Smooth muscle cell (in vitro differentiated cells): ENCODE measurements around the gene TNFRSF6B. TPM values are rescaled to one million over a fixed set of nuclear protein-coding genes. Genes with fewer than 3 reads are reported as not detected.

Experiments used
- DNase-seq: peaks from one replicate; lab custom pipeline; 2025; ENCODE audit not compliant: unreplicated experiment; lab: John Stamatoyannopoulos, UW
- H2AFZ ChIP-seq: fragments of 200-600 bp; sonication (generic); 2 replicates; pipeline ENCODE4 v1.6.0; 2016; ENCODE audit warnings: antibody characterized with exemption, low read depth, mild to moderate bottlenecking
- H3F3A ChIP-seq: fragments of 200-600 bp; sonication (generic); 2 replicates; pipeline ENCODE4 v1.6.0; 2017; ENCODE audit warnings: antibody characterized with exemption, low read depth
- H3K27ac ChIP-seq: fragments of 200-600 bp; sonication (generic); 2 replicates; pipeline ENCODE4 v1.5.1; 2016; ENCODE audit warnings: low read depth, mild to moderate bottlenecking
- H3K27me3 ChIP-seq: fragments of 200-600 bp; sonication (generic); 2 replicates; pipeline ENCODE4 v1.6.1; 2016; ENCODE audit warnings: low read depth, mild to moderate bottlenecking
- H3K36me3 ChIP-seq: fragments of 200-600 bp; sonication (generic); 2 replicates; pipeline ENCODE4 v1.5.1; 2016; ENCODE audit warnings: low read depth
- H3K4me1 ChIP-seq: fragments of 200-600 bp; sonication (generic); 2 replicates; pipeline ENCODE4 v1.5.1; 2016; ENCODE audit warnings: low read depth
- H3K4me2 ChIP-seq: fragments of 200-600 bp; sonication (generic); 2 replicates; pipeline ENCODE4 v1.6.0; 2016; ENCODE audit warnings: mild to moderate bottlenecking
- H3K4me3 ChIP-seq: fragments of 200-600 bp; sonication (generic); 2 replicates; pipeline ENCODE4 v1.5.1; 2016; ENCODE audit warnings: mild to moderate bottlenecking
- H3K79me2 ChIP-seq: fragments of 200-600 bp; sonication (generic); 2 replicates; pipeline ENCODE4 v1.6.0; 2016; ENCODE audit warnings: low read depth, mild to moderate bottlenecking
- H3K9ac ChIP-seq: fragments of 200-600 bp; sonication (generic); 2 replicates; pipeline ENCODE4 v1.6.0; 2016; ENCODE audit warnings: low read depth
- H3K9me3 ChIP-seq: fragments of 200-600 bp; sonication (generic); replicated peaks from 2 replicates; pipeline ENCODE4 v1.5.1; 2016; ENCODE audit warnings: low read depth
- H4K20me1 ChIP-seq: fragments of 200-600 bp; sonication (generic); 2 replicates; pipeline ENCODE4 v1.6.0; 2016; ENCODE audit warnings: low read depth
- CTCF ChIP-seq: fragments of 200-600 bp; sonication (generic); IDR thresholded peaks from 2 replicates; pipeline ENCODE4 v1.5.1; 2017; ENCODE audit warnings: borderline replicate concordance, mild to moderate bottlenecking, antibody characterized with exemption; ENCODE audit not compliant: insufficient read depth, poor library complexity, severe bottlenecking
- WGBS: methylation state at CpG from one replicate; pipeline ENCODE4 v1.1.7; 2016; ENCODE audit warnings: low lambda C conversion rate; 5-methylcytosine and 5-hydroxymethylcytosine counted together
- polyA plus RNA-seq: library from polyadenylated mRNA; unstranded; fragments of >200 nt; fragmentation: Nextera tagmentation; extraction: Ambion mirVana; gene quantifications from 2 replicates; pipeline ENCODE4 v1.2.1, GENCODE V29; 2016
- total RNA-seq: library from RNA; depleted of rRNA; stranded (reverse); fragments of >200 nt; gene quantifications from 2 replicates; pipeline ENCODE4 v1.2.3, GENCODE V29; 2014

TNFRSF6B gene
- total and polyA plus RNA-seq, 2 experiments from 2014 or later = 13.1 to 17.1 TPM

GRCh38 chr20:63689046-63690002, 7.1 kb upstream of the TNFRSF6B start:
- no peak for DNase-seq
- no peak overlapping the region for H2AFZ ChIP-seq
- H3K4me2 ChIP-seq = no peak overlapping the region
- no peaks in the 10 kb centered on the region for H4K20me1 ChIP-seq
- TF ChIP-seq CTCF = no peak
- H3K79me2 ChIP-seq = no peaks in the 10 kb centered on the region
- H3K36me3 ChIP-seq = no peaks in the 10 kb centered on the region
- H3K9me3 ChIP-seq = no peaks in the 10 kb centered on the region
- no peaks in the 10 kb centered on the region for H3K4me1 ChIP-seq
- H3K4me3 ChIP-seq = no peak overlapping the region
- WGBS = 98% methylated on average over 27 of the region's 44 CpGs
- H3K27ac ChIP-seq = no peak overlapping the region
- no peaks in the 10 kb centered on the region for H3K27me3 ChIP-seq
- no peak overlapping the region for H3K9ac ChIP-seq
- H3F3A ChIP-seq = no peaks in the 10 kb centered on the region

- no peaks in the 10 kb centered on the region for H3F3A ChIP-seq
- H2AFZ ChIP-seq = no peak overlapping the region
- H3K4me3 ChIP-seq = no peak overlapping the region
- no peak for TF ChIP-seq CTCF
- no peaks in the 10 kb centered on the region for H4K20me1 ChIP-seq
- H3K27ac ChIP-seq = no peak overlapping the region
- no peak for DNase-seq
- H3K36me3 ChIP-seq = no peaks in the 10 kb centered on the region
- H3K4me1 ChIP-seq = no peaks in the 10 kb centered on the region
- H3K27me3 ChIP-seq = no peaks in the 10 kb centered on the region
- H3K4me2 ChIP-seq = no peak overlapping the region
- no peaks in the 10 kb centered on the region for H3K79me2 ChIP-seq
- H3K9me3 ChIP-seq = no peaks in the 10 kb centered on the region
- 91% methylated on average over 21 of the region's 40 CpGs for WGBS
- H3K9ac ChIP-seq = no peak overlapping the region
Measured at GRCh38 chr20:63690003-63690897, 6.2 kb upstream of the TNFRSF6B start.

GRCh38 chr20:63690898-63691710, 5.3 kb upstream of the TNFRSF6B start:
- no peak overlapping the region for H3K27ac ChIP-seq
- H3K4me1 ChIP-seq = no peaks in the 10 kb centered on the region
- no peak for DNase-seq
- no peaks in the 10 kb centered on the region for H3F3A ChIP-seq
- TF ChIP-seq CTCF = no peak
- H4K20me1 ChIP-seq = no peaks in the 10 kb centered on the region
- no peak overlapping the region for H3K4me3 ChIP-seq
- no peak overlapping the region for H3K4me2 ChIP-seq
- H3K9ac ChIP-seq = no peak overlapping the region
- no peaks in the 10 kb centered on the region for H3K79me2 ChIP-seq
- H3K9me3 ChIP-seq = no peaks in the 10 kb centered on the region
- no peaks in the 10 kb centered on the region for H3K27me3 ChIP-seq
- no peaks in the 10 kb centered on the region for H3K36me3 ChIP-seq
- no peak overlapping the region for H2AFZ ChIP-seq
- 94% methylated on average over 22 of the region's 24 CpGs for WGBS
